Measurements from ENCODE around the gene MAP1LC3B. TPM values are rescaled to one million over a fixed set of nuclear protein-coding genes. Genes with fewer than 3 reads are reported as not detected.

Gene MAP1LC3B
- total and polyA plus RNA-seq, 12 donors = 43.3 to 116 (median 66.2) TPM

DNA sequence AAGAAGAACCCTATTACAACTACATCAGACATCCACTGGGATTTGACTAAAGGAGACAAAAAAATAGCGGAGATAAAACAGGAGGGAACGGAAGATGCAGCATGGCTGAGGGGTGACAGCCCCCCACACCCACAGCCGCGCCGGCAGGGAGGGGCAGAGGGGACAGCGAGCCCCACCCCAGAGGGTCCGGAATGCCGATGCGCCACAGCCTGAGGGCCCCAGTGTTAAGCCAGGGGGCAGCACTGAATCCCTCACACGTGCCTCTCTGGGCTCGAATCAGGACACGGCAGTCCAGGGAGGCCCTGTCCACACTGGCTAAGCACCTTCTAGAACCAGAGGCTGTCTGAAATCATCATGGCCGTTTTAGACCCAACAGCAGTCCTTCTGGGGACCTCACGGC lies 18.8 kb downstream of the MAP1LC3B start:
- H3K4me3 ChIP-seq = no peak overlapping the region
- no peaks in the 10 kb centered on the region for H3K9me3 ChIP-seq (replicated peaks in 1 of 3)
- DNase-seq = peak in 1 of 7 donors; percentile 10
- TF ChIP-seq POLR2A (IDR thresholded peaks at IDR 0.05) = no peak
- no peak for TF ChIP-seq CTCF (IDR thresholded peaks at IDR 0.05)
- WGBS, 4 donors = 87 to 90% (median 88%) methylated on average over 13 to 14 of the region's 14 CpGs
- H3K36me3 ChIP-seq (replicated peaks in 1 of 2) = peaks cover 0 to 72% of the 10 kb centered on the region in 2 donors
- H3K27me3 ChIP-seq = no peaks in the 10 kb centered on the region
- H3K4me1 ChIP-seq (replicated peaks in 1 of 2) = peaks cover 0 to 4% of the 10 kb centered on the region in 2 donors
- intact Hi-C loops (cut with DNase I) = loop anchor here (5.0 to 10.0 kb wide), 3 partner anchors 81 to 226 kb away; partner anchors contain the start of gene ZCCHC14 (in 2 of the 2)
- H3K27ac ChIP-seq = no peak overlapping the region

DNA sequence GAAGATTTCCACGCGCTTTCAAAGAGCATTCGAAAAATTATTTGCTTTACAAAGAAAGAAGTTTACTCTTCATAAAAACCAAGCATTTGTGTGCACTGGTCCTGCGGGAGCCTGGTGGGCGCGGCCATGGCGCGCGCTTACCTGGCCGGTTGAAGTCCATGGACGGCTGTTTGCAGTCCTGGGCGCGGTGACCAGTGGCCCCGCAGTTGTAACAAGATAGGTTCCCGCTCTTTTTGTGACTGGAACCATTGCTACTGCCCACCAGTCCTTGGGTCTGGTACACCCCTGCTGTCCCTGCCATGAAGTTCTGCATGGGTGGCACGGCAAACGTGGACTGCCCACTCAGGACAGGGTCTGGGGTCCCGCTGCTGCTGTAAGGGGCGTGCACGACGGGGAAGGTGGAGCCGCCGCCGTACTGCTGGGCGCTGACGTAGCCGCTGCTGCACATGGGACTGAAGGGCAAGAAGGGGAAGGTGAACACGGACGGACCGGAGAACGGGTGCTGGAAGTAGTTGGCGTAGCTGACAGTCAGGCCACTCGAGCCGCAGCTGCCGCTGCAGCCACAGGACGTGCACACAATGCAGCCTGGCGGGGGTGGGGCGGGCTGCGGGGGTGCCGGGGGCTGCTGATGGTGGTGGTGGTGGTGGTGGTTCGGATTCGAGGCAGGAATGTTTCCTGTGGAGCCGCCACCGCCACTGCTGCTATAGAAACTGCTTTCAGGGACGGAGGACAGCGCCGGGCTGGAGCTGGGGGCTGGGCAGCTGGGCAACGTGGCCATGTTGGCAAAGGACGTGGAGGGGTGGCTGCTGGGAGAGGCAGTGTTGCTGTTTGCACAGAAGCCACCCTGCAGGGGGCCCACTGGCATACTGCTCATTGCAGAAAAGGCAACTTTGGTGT lies 19.5 kb downstream of the MAP1LC3B start:
- no peak overlapping the region for H3K27ac ChIP-seq
- DNase-seq = peak in 1 of 7 donors; percentile 14
- H3K27me3 ChIP-seq = no peaks in the 10 kb centered on the region
- peaks cover 0 to 78% of the 10 kb centered on the region in 2 donors for H3K36me3 ChIP-seq (replicated peaks in 1 of 2)
- intact Hi-C loops (cut with DNase I) = loop anchor here (5.0 to 10.0 kb wide), 3 partner anchors 81 to 226 kb away; partner anchors contain the start of gene ZCCHC14 (in 2 of the 2)
- peaks cover 0 to 4% of the 10 kb centered on the region in 2 donors for H3K4me1 ChIP-seq (replicated peaks in 1 of 2)
- no peak for TF ChIP-seq POLR2A (IDR thresholded peaks at IDR 0.05)
- TF ChIP-seq CTCF (IDR thresholded peaks at IDR 0.05) = no peak
- no peak overlapping the region for H3K4me3 ChIP-seq
- H3K9me3 ChIP-seq (replicated peaks in 1 of 3) = no peaks in the 10 kb centered on the region
- 91 to 92% (median 91%) methylated on average over 37 to 49 of the region's 49 CpGs for WGBS, 4 donors

- Histone ChIP-seq H3K27ac (no peak overlapping the region), H3K9me3 (replicated peaks in 1 of 3) (no peaks in the 10 kb centered on the region), H3K4me3 (no peak overlapping the region), H3K4me1 (replicated peaks in 1 of 2) (no peaks in the 10 kb centered on the region), H3K36me3 (replicated peaks in 1 of 2) (peaks cover 0 to 86% of the 10 kb centered on the region in 2 donors), H3K27me3 (no peaks in the 10 kb centered on the region)
- TF ChIP-seq POLR2A (IDR thresholded peaks at IDR 0.05) (no peak), CTCF (IDR thresholded peaks at IDR 0.05) (no peak)
- DNase-seq = peak in 1 of 7 donors; percentile 18
- 86 to 88% (median 87%) methylated on average over 30 to 31 of the region's 31 CpGs for WGBS, 4 donors
- intact Hi-C loops (cut with DNase I) = loop anchor here (5.0 to 10.0 kb wide), 3 partner anchors 80 to 225 kb away; partner anchors contain the start of gene ZCCHC14 (in 2 of the 2)
Measured at GRCh38 chr16:87412371-87412995, 20.3 kb downstream of the MAP1LC3B start.

DNA sequence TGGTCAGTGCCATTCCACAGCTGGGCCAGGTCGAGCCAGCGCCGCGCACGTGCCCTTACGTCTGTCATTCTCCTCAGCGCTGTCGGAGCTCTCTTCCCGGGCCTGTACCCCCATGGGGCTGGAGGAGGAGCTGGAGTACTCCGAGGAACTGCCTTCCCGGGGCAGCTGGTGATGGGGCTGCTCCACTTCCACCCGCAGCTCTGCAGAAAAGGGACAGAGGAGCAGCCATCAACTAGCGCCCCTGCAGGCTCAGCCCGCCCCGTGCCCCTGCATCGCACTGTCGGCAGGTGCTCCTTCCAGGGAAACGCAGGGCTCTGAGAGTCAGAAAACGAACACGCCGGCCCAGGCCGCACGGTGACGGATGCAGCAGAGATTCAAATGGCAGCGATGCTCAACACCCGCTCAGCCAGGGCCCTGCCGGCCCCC lies 20.9 kb downstream of the MAP1LC3B start:
- no peak overlapping the region for H3K27ac ChIP-seq
- no peak overlapping the region for H3K4me3 ChIP-seq
- no peak for TF ChIP-seq CTCF (IDR thresholded peaks at IDR 0.05)
- no peak for TF ChIP-seq POLR2A (IDR thresholded peaks at IDR 0.05)
- H3K9me3 ChIP-seq (replicated peaks in 1 of 3) = no peaks in the 10 kb centered on the region
- intact Hi-C loops (cut with DNase I) = loop anchor here (5.0 to 10.0 kb wide), 3 partner anchors 79 to 224 kb away; partner anchors contain the start of gene ZCCHC14 (in 2 of the 2)
- 87 to 95% (median 92%) methylated on average over 21 to 27 of the region's 27 CpGs for WGBS, 4 donors
- H3K27me3 ChIP-seq = no peaks in the 10 kb centered on the region
- H3K4me1 ChIP-seq (replicated peaks in 1 of 2) = no peaks in the 10 kb centered on the region
- DNase-seq = peak in 1 of 7 donors; percentile 14
- peaks cover 0 to 92% of the 10 kb centered on the region in 2 donors for H3K36me3 ChIP-seq (replicated peaks in 1 of 2)
